NCI-H1694 (cell line): ENCODE measurements around the gene NIPAL4.
A peak's percentile ranks its signal among the peaks of the same experiment; 100 is the strongest.
"Not testable (repeated sequence)": the region's sequence is repeated elsewhere in the genome, so short reads cannot be mapped to it uniquely, and the experiment has no call there.

Source experiments
- DNase-seq: peaks from one replicate; lab custom pipeline; 2025; lab: John Stamatoyannopoulos, UW

The NIPAL4 gene

GRCh38 chr5:157459715-157460599 is at the start of gene NIPAL4:
Gene NIPAL4 (plus strand): TSS chr5:157460213. CDS start chr5:157460321, 108 bp downstream.
- DNase-seq = no peak

DNA sequence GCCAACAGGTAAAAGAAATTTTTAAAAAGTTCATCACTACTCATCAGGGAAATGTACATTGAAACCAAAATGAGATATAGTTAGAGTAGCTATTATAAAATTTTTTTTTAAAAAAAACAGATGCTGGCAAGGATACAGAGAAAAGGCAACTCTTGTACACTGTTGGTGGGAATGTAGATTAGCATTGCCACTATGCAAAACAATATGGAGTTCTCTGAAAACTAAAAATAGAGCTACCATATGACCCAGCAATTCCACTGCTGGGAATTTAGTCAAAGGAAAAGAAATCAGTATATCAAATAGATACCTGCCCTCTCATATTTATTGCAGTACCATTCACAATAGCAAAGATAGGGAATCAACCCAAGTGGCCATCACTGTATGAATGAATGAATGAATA is 44.2 kb upstream of the NIPAL4 start:
- no peak for DNase-seq

DNA sequence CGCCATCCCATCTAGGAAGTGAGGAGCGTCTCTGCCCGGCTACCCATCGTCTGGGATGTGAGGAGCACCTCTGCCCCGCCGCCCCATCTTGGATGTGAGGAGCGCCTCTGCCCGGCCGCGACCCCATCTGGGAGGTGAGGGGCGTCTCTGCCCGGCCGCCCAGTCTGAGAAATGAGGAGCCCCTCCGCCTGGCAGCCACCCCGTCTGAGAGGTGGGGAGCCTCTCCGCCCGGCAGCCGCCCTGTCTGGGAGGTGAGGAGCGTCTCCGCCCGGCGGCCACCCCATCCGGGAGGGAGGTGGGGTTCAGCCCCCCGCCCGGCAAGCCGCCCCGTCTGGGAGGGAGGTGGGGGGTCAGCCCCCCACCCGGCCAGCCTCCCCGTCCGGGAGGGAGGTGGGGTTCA is 40.5 kb upstream of the NIPAL4 start:
- DNase-seq = not testable (repeated sequence)

DNA sequence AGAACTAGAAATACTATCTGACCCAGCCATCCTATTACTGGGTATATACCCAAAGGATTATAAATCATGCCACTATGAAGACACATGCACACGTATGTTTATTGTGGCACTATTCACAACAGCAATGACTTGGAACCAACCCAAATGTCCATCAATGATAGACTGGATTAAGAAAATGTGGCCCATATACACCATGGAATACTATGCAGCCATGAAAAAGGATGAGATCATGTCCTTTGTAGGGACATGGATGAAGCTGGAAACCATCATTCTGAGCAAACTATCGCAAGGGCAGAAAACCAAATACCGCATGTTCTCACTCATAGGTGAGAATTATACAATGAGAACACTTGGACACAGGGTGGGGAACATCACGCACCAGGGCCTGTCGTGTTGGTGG is 30.1 kb upstream of the NIPAL4 start:
- DNase-seq = not testable (repeated sequence)

DNA sequence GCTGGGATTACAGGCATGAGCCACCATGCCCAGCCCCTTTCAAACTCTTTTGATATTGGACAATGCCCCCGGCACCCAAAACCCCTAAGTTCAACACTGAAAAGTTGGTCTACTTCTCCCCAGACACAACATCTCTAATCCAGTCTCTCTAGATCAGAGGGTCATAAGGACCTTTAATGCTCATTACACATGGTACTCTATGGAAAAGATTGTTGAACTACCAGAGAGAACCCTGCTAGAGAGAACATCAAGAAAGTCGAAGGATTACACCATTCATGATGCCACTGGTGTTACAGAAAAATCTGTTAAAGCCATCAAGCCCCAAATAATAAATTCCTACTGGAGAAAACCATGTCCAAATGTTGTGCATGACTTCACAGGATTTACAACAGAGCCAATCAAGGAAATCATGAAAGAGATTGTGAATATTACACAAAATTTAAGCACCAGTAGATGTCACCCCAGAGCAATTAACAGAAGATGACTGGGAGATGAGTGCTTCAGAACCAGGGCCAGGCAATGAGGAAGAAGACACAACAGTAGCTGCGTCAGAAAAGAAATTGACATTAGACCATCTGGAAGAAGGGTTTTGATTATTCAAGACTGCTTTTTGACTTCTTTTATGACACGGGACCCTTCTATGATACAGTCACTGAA is 28.3 kb upstream of the NIPAL4 start:
- DNase-seq = peak; percentile 40

DNA sequence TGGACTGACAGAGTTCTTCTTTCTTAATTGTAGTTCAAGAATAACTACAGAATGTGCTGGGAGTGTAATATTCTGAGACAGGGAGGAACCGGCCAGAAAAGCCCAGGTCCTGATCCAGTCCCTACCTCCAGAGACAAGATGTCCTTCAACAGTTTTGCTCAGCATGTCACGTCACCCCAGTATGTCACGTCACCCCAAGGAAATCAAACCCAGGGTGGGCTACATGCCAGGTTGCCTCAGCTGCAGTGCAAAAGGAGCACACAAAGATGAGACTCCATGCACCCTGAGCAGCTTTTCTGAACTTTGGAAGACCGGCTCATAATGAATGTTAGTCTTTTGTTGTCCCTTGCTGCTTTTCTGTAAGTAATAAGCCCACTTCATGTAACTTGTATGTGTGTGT is 25.9 kb upstream of the NIPAL4 start:
- no peak for DNase-seq

DNA sequence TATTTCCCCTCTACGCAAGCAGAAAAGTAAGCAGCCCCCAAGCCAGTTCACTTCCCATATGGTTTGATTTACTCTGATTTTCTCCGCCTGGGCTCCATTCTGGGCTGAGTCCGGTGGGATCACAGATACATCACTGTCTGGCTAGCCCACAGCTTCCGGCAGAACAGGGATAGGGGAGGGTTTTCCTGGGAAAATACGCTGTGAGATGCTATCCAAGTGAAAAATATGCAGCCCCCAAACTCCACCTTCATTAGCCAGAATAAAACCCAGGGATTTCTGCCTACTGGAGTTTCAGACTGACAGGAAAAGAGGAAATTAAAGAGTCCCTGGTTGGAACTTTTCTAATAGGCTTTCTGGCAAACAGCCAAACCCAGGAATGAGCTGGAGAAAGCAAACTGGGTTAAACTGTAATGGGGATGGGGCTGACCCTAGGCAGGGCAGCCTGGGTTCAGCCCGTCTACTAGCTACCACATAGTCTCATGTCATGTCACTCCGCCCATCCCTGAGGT is 16.9 kb upstream of the NIPAL4 start:
- no peak for DNase-seq

DNA sequence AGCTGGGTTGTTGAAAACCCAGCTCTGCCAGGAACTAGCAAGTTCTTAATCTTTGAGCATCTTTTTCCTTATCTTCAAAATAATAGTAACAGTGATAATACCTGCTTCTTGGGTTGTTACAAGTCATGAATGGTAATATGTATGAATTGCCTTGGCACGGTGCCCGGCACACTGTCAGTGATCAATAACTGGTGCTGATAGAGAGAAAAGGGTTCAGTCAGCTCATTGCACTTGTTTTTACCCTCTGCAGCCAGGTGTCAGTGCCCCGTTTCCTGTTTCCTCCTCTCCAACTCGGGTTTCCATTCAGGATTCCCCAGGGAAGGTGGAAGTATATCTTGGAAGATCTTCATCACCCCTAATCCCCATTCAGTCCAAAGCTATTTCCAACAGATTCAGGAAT is 15.8 kb upstream of the NIPAL4 start:
- DNase-seq = no peak

DNA sequence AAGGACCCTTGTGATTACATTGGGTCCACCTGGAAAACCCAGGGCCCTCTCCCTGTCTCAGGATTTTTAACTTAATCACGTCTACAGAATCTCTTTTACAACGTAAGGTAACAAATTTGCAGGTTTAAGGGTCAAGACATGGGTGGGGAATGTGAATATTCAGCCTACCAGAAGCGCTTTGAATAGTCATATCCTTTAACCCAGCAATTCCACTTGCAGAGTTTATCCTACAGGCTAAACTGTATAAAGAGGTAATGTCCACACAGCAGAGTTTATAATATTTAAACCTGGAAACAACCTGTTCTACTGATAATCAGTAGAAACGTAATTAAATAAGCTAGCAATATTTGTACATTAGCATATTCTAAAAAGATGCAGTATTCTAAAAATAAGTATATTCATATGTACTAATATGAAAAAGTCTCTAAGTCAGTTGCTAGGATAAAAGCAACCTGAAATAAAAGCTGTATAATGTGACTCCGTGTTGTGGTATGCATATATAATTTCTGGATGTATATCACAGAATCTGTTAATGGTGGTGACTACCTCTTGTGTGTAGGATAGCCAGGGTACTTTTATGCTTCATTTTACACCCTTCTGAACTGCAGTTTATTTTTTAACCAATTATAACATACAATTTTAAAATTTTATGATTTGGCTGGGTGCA is 14.1 kb upstream of the NIPAL4 start:
- DNase-seq = no peak

DNA sequence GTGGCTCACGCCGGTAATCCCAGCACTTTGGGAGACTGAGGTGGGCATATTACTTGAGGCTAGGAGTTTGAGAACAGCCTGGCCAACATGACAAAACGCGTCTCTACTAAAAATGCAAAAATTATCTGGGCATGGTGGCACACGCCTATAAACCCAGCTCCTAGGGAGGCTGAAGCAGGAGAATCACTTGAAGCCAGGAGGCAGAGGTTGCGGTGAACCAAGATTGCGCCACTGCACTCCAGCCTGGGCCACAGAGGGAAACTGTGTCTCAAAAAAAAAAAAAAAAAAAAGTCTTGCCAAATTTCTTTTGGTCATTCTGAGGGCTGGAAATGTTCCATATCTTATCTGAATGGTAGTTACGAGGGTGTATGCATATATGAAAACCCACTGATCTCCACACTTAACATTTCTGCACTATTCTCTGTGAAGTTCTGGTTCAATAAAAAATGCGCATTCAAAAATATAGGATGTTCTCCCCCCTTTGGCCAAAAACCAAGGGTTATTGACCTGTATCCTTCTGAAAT is 13.5 kb upstream of the NIPAL4 start:
- DNase-seq = no peak

DNA sequence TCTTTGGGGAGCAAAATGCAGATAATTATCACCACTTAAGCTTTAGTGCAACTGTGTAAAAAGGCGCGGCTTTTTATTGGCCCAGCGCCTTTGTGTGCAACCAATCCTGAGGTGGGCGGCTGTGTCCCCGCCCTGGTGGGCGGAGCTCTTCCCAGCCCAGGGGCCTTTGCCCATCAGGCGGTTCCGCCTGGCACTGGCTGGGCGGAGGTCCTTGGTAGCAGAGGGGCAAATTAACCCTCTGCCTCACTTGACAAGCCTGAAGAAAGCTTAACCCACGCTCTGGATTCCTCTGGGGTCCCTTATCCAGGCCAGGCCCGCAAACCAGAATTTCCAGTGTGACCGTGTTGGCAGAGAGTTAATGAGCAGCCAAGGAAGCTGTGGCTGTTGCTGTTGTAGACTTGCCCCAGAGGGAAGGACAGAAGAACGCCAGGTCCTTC is 12.8 kb upstream of the NIPAL4 start:
- no peak for DNase-seq

DNA sequence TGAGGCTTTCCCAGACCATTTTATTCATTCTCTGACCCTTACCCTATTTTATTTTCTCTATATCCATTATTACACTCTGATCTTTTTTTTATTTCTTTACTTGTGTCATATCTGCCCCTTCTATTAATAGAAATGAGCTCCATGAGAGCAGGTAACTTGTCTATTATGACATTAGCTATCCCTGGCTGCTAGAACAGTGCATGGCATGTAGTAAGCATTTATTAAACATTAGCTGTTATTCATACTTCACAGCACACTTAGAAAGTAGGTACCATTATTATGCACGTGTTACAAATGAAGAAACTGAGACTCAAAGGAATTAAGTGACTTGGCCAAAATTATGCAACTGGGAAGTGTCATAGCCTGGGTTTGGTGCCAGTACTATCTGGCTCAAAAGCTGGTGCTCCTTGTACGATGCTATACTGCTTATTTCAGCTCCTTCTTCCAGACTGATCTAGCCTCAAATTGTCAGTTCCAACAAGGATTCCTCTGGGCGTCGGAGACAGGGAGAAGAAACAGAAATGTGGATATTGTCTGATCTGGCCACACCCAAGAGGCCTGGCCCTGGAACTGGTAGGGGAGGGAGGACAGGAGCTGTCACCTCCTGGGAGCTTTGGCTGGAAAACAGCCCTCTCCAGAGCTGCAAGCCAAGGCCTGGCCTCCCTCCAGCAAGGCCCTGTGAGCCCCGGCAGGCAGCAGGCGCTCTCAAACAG is 10.8 kb upstream of the NIPAL4 start:
- peak; percentile 32 for DNase-seq

GRCh38 chr5:157450024-157450423 is 10.0 kb upstream of the NIPAL4 start:
- DNase-seq = no peak

- no peak for DNase-seq
Measured at GRCh38 chr5:157451806-157452205, 8.2 kb upstream of the NIPAL4 start.

DNA sequence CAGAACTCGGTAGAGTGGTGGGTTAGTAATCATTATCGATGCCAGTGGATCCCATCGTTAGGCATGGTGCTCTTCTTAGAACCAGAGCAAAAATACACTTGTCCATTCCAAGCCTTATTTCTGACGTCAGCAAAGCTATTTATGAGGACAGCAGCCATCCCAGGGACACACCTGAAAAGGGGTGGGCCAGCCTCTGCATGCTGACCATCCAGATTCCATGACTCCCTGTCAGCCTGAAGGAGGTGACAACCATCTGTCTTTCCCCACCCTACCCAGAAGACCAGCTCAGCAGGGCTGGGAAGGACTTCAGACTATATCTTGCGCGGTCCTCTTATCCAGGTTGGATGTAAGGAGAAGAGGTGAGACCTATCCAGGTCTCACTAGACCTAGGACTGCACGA is 5.7 kb upstream of the NIPAL4 start:
- DNase-seq = no peak

DNA sequence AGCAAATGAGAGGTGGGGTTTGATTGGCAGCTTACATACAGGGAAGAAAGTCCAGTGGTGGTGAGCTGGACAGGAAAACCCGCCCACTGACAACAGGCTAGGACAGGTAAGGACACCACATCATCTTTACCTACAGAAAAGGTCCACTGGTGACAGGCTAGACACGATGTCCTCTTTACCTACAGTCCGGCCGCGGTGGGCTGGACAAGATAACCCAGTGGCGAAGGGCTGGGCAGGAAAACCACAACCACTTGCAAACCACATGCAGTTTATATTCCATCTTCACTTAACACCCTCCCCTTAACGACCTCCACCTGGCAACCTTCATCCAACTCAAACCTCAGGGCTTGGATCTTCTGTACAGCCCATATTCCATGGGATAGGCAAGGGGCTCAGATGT is 5.0 kb upstream of the NIPAL4 start:
- no peak for DNase-seq

DNA sequence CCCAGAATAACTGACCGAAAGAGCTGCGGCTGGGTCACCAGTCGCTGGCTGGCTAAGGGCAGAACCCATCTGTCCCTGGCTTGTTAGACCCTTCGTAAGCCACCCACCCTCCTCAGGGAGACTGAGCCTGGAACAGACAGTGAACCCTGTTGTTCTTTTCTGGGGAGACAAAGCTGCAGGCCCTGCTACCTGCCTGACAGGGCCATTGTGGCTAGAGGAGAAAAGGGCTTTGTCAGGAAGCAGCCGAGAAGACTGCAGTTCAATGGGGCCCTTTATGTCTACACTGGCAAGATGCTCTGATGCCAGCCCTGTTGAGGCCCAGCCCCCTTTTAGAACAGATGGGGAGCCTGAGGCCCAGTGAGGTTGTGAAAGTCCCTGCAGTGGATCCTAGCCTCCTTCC is 3.7 kb upstream of the NIPAL4 start:
- DNase-seq = no peak

GRCh38 chr5:157457391-157457790 is 2.6 kb upstream of the NIPAL4 start:
- DNase-seq = no peak

GRCh38 chr5:157458835-157459234 is 1.2 kb upstream of the NIPAL4 start:
- no peak for DNase-seq

- DNase-seq = no peak
Measured at GRCh38 chr5:157460921-157461792, 1.1 kb downstream of the NIPAL4 start.

DNA sequence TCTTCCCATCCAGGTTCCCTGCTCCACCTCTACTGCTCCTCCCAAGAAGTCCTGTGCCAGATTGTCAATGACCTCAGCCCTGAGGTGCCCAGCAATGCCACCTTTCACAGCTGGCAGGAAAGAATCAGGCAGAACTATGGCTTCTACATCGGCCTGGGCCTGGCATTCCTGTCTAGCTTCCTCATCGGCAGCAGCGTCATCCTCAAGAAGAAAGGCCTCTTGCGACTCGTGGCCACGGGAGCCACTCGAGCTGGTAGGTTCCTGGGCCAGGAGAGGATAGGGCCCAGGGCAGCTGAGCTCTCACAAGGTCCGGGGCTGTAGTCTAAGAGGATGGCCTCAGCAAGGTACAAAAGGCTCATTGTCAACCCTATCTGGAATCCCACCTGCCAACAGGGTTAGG is 3.1 kb downstream of the NIPAL4 start:
- DNase-seq = no peak
